ENCODE measurements around the gene ADAMTS13. TPM values are rescaled to one million over a fixed set of nuclear protein-coding genes. Genes with fewer than 3 reads are reported as not detected.

ADAMTS13 gene
- total and polyA plus RNA-seq, 9 of the 15 experiments (the other 6 are each of a cell fraction or from before 2014, with no cell fraction given): 0.03 to 0.20 (median 0.04) TPM; not detected in 4

GRCh38 chr9:133499132-133499891 lies 77.1 kb downstream of the ADAMTS13 start:
- Histone ChIP-seq H3K79me2 (ENCODE audit: control insufficient read depth, insufficient read depth, low read length) (no peaks in the 10 kb centered on the region), H3K4me2 (ENCODE audit: insufficient read depth, low read length) (no peak overlapping the region), H3K27me3 (ENCODE audit: control insufficient read depth in 2 of 2, insufficient read depth in 2 of 2, low read length in 2 of 2) (peaks cover 6 to 55% of the 10 kb centered on the region in 2 experiments; a peak in 4 of 5 replicates), H3K27ac (ENCODE audit: extremely low read depth, low read depth, low read length) (no peak overlapping the region), H3K9me1 (ENCODE audit: control insufficient read depth, insufficient read depth, low read length) (no peaks in the 10 kb centered on the region), H3K4me3 (no peak overlapping the region), H4K20me1 (replicated peaks; ENCODE audit: control insufficient read depth, insufficient read depth, low read length) (no peaks in the 10 kb centered on the region), H3K9me3 (replicated peaks; ENCODE audit: control insufficient read depth, insufficient read depth, low read depth, low read length) (no peaks in the 10 kb centered on the region; the same call in 1 of the 2 replicates), H3K9ac (ENCODE audit: insufficient read depth in 1 of 2, low read depth in 2 of 2, low read length in 2 of 2) (no peak overlapping the region), H2AFZ (ENCODE audit: low read depth, low read length) (no peak overlapping the region), H3K4me1 (replicated peaks in 1 of 2; ENCODE audit: control insufficient read depth in 2 of 2, insufficient read depth in 2 of 2, low read length in 2 of 2) (peaks cover 0 to 11% of the 10 kb centered on the region in 2 experiments; a peak in 1 of 5 replicates), H3K36me3 (ENCODE audit: control insufficient read depth, insufficient read depth, low read length) (no peaks in the 10 kb centered on the region)
- in situ Hi-C loops (cut with MboI) (no loop called here), intact Hi-C loops (cut with micrococcal nuclease) (no loop called here)
- no TSS peak for BruUV-seq (replicated peaks)
- CTCF ChIA-PET (ENCODE audit: low intra/inter-chr PET ratio): no interaction called here
- whole genome bisulfite sequencing (ENCODE audit: insufficient coverage, low coverage, missing lambda C conversion rate): 2% methylated on average over 17 of the region's 19 CpGs
- POLR2A ChIA-PET: interaction anchor here (0.6 to 0.8 kb wide), 5 partner anchors 11 to 143 kb away, joined by 3 to 5 read pairs (median 3); partner anchors contain the start of gene CACFD1
- ATAC-seq (no peak), DNase-seq (ENCODE audit: extremely low read depth in 1 of 4, low spot score in 3 of 4) (no peak), FAIRE-seq (no peak)
- TF ChIP-seq ZNF407 (IDR thresholded peaks at IDR 0.05; ENCODE audit: low read depth): no peak
- no peak for TF ChIP-seq ZSCAN32 (CRISPR knock-in tag; IDR thresholded peaks at IDR 0.05)
- no peak for TF ChIP-seq NFE2 (IDR thresholded peaks at IDR 0.05; ENCODE audit: low read depth)
- TF ChIP-seq YBX1 (IDR thresholded peaks at IDR 0.05): no peak
- TF ChIP-seq CHD4 (IDR thresholded peaks at IDR 0.05; ENCODE audit: insufficient read depth, insufficient replicate concordance, low read depth, low read length, poor library complexity, severe bottlenecking): no peak
- TF ChIP-seq ZNF263 (CRISPR knock-in tag; IDR thresholded peaks at IDR 0.05; ENCODE audit: borderline replicate concordance): no peak
